Nephron (organoid): ENCODE results near the gene PGM3.

ENCODE experiments used
- H3K27ac Mint-ChIP-seq, 3 experiments: 2 replicates each; pipeline ENCODE4 v1.8.0; 2020; ENCODE audit warnings: mixed read lengths in 3 of 3, mild to moderate bottlenecking in 2 of 3, moderate library complexity in 1 of 3
- H3K27me3 Mint-ChIP-seq: 2 replicates; pipeline ENCODE4 v1.8.0; 2021; ENCODE audit warnings: low read depth, mild to moderate bottlenecking, moderate library complexity, mixed read lengths
- H3K36me3 Mint-ChIP-seq: 2 replicates; pipeline ENCODE4 v1.8.0; 2020; ENCODE audit warnings: low read depth, mixed read lengths
- H3K4me1 Mint-ChIP-seq: 2 replicates; pipeline ENCODE4 v1.8.0; 2020; ENCODE audit warnings: mixed read lengths
- H3K4me3 Mint-ChIP-seq, 3 experiments: 2 replicates each; pipeline ENCODE4 v1.8.0; 2020; ENCODE audit warnings: mild to moderate bottlenecking in 3 of 3, mixed read lengths in 3 of 3, moderate library complexity in 2 of 3
- H3K9me3 Mint-ChIP-seq: 2 replicates; pipeline ENCODE4 v1.8.0; 2020; ENCODE audit warnings: mixed read lengths
- TF ChIP-seq, protein P1 (sequence below), 3 experiments: fragments of 200-600 bp; sonication (generic); IDR thresholded peaks; one replicate each; pipeline ENCODE4 v1.5.0; 2021; ENCODE audit warnings: antibody characterized with exemption in 3 of 3; ENCODE audit not compliant: unreplicated experiment in 3 of 3

PGM3 gene

DNA sequence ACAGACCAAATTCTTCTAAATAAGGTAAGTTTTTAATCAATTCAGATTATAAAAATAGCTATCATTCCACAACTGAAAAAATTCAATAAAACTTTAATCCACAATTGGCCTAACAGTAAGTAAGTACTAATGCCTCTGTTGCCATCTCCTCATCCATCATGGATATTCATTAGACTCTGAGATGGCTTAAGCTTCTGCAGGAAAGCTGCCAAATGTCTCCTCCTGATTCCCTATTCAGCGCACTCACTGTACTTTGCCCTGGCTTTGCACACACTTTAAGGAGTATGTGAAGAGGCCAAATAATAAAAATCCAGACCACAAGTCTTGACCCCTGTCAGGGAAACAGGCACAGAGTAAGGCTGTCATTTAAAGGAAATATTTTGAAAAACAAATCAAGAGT is 23.6 kb downstream of the PGM3 start:
- Mint-ChIP-seq H3K36me3 (peaks cover 69% of the 10 kb centered on the region), H3K4me3 (no peak overlapping the region), H3K27ac (peak overlapping the region; percentile 49 to 61 (median 58)), H3K9me3 (no peaks in the 10 kb centered on the region), H3K4me1 (no peaks in the 10 kb centered on the region), H3K27me3 (no peaks in the 10 kb centered on the region)
- TF ChIP-seq, protein P1, sequence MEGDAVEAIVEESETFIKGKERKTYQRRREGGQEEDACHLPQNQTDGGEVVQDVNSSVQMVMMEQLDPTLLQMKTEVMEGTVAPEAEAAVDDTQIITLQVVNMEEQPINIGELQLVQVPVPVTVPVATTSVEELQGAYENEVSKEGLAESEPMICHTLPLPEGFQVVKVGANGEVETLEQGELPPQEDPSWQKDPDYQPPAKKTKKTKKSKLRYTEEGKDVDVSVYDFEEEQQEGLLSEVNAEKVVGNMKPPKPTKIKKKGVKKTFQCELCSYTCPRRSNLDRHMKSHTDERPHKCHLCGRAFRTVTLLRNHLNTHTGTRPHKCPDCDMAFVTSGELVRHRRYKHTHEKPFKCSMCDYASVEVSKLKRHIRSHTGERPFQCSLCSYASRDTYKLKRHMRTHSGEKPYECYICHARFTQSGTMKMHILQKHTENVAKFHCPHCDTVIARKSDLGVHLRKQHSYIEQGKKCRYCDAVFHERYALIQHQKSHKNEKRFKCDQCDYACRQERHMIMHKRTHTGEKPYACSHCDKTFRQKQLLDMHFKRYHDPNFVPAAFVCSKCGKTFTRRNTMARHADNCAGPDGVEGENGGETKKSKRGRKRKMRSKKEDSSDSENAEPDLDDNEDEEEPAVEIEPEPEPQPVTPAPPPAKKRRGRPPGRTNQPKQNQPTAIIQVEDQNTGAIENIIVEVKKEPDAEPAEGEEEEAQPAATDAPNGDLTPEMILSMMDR (IDR thresholded peaks at IDR 0.05; ENCODE audit: unreplicated experiment in 3 of 3) = no peak

- H3K27me3 Mint-ChIP-seq = no peaks in the 10 kb centered on the region
- peaks cover 69% of the 10 kb centered on the region for H3K36me3 Mint-ChIP-seq
- H3K9me3 Mint-ChIP-seq = no peaks in the 10 kb centered on the region
- H3K27ac Mint-ChIP-seq = peak overlapping the region in 1 of 3 experiments; percentile 61
- TF ChIP-seq, protein P1 (IDR thresholded peaks at IDR 0.05; ENCODE audit: unreplicated experiment in 3 of 3) = no peak
- no peaks in the 10 kb centered on the region for H3K4me1 Mint-ChIP-seq
- no peak overlapping the region for H3K4me3 Mint-ChIP-seq
Observed at GRCh38 chr6:83169106-83169505, 24.0 kb downstream of the PGM3 start.

- Mint-ChIP-seq H3K36me3 (peaks cover 71% of the 10 kb centered on the region), H3K27me3 (no peaks in the 10 kb centered on the region), H3K27ac (no peak overlapping the region), H3K4me3 (no peak overlapping the region), H3K9me3 (no peaks in the 10 kb centered on the region), H3K4me1 (no peaks in the 10 kb centered on the region)
- TF ChIP-seq, protein P1 (IDR thresholded peaks at IDR 0.05; ENCODE audit: unreplicated experiment in 3 of 3) = no peak
Observed at GRCh38 chr6:83168556-83168955, 24.5 kb downstream of the PGM3 start.

DNA sequence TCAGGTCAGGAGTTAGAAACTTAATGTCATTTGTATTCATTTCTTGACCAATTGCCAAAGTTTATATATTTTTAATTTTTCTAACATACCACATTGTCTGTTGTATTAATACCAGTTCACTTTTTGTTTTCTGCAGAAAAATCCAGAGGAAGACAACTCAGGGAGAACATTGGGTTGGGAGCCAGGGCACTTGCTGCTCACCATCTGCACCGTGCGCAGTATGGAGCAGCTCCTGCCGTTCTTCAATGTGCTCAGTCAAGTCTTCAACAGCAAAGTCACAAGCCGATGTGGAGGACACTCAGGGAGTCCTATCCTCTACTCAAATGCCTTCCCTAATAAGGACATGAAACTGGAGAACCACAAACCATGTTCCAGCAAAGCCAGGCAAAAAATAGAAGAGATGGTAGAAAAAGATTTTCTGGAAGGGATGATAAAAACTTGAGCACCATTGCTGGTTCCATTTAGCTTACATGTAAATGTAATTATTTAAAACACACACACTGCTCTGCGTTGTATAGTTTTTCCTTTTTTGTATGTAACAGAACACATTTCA is 25.3 kb downstream of the PGM3 start:
- no peaks in the 10 kb centered on the region for H3K9me3 Mint-ChIP-seq
- H3K27ac Mint-ChIP-seq = no peak overlapping the region
- H3K4me3 Mint-ChIP-seq = no peak overlapping the region
- TF ChIP-seq, protein P1 (IDR thresholded peaks at IDR 0.05; ENCODE audit: unreplicated experiment in 3 of 3) = no peak
- no peaks in the 10 kb centered on the region for H3K4me1 Mint-ChIP-seq
- H3K36me3 Mint-ChIP-seq = peaks cover 64% of the 10 kb centered on the region
- H3K27me3 Mint-ChIP-seq = no peaks in the 10 kb centered on the region

DNA sequence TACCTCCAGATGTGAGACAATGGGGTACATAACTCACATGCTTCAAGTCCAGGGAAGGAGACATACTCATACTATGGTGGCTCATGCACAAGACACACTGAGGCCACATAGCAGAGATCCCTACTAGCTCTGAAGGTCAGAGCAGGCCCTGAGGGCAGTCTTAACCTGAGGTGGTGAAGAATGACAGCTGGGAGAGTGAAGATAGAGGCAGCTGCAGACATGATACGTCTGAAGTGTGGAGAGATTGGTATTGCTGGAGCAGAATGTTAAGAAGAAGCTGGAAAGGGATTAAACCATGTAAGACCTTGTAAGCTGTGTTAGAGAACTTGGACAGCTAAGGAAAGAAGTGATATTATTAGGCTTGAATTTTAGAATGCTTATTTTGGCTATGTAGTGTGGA is 32.9 kb downstream of the PGM3 start:
- TF ChIP-seq, protein P1 (IDR thresholded peaks at IDR 0.05; ENCODE audit: unreplicated experiment in 3 of 3) = no peak
- Mint-ChIP-seq H3K4me3 (no peak overlapping the region), H3K36me3 (peaks cover 57% of the 10 kb centered on the region), H3K27me3 (no peaks in the 10 kb centered on the region), H3K27ac (peak overlapping the region in 1 of 3 experiments; percentile 15), H3K4me1 (peaks cover 7% of the 10 kb centered on the region), H3K9me3 (no peaks in the 10 kb centered on the region)

GRCh38 chr6:83155794-83156193 is 37.3 kb downstream of the PGM3 start:
- Mint-ChIP-seq H3K27me3 (no peaks in the 10 kb centered on the region), H3K36me3 (peaks cover 50% of the 10 kb centered on the region), H3K9me3 (no peaks in the 10 kb centered on the region), H3K4me1 (peaks cover 7% of the 10 kb centered on the region), H3K27ac (no peak overlapping the region), H3K4me3 (no peak overlapping the region)
- TF ChIP-seq, protein P1 (IDR thresholded peaks at IDR 0.05; ENCODE audit: unreplicated experiment in 3 of 3) = no peak
